ENCODE data around the gene RHOC. TPM values are rescaled to one million over a fixed set of nuclear protein-coding genes. Genes with fewer than 3 reads are reported as not detected.
A peak's percentile ranks its signal among the peaks of the same experiment; 100 is the strongest.

The RHOC gene
- total RNA-seq, 2 donors from 2014 or later: 190 to 330 TPM

GRCh38 chr1:112677501-112677900 is 29.4 kb downstream of the RHOC start:
- H3K9me3 ChIP-seq: no peaks in the 10 kb centered on the region
- TF ChIP-seq CTCF (IDR thresholded peaks at IDR 0.05): no peak
- H3K4me3 ChIP-seq: no peak overlapping the region
- H3K27ac ChIP-seq: no peak overlapping the region
- peaks cover 0 to 22% of the 10 kb centered on the region in 2 donors for H3K4me1 ChIP-seq
- no peaks in the 10 kb centered on the region for H3K27me3 ChIP-seq
- no peaks in the 10 kb centered on the region for H3K36me3 ChIP-seq
- no peak for DNase-seq (ENCODE audit: low spot score)

DNA sequence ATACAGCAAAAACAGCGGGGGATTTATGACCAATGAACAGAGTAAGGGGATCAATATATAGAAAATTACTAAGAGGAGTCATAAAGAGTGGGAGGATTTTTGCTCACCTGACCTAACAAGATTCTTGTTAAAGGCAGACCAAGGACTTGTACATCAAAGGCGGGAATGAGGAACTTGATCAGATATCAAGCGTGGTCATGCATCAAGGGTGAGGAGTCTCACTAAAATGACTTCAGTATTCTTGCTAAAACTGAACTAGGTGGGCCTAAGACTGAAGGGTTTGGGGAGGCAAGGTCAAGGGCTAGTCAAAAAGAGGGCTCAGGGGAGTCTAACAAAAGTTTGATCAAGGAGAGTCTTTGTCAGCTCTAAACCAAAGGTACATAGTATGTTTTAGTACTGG is 30.4 kb downstream of the RHOC start:
- no peak overlapping the region for H3K27ac ChIP-seq
- no peak for DNase-seq (ENCODE audit: low spot score)
- no peaks in the 10 kb centered on the region for H3K9me3 ChIP-seq
- H3K27me3 ChIP-seq: no peaks in the 10 kb centered on the region
- peaks cover 0 to 22% of the 10 kb centered on the region in 2 donors for H3K4me1 ChIP-seq
- TF ChIP-seq CTCF (IDR thresholded peaks at IDR 0.05): no peak
- H3K4me3 ChIP-seq: no peak overlapping the region
- no peaks in the 10 kb centered on the region for H3K36me3 ChIP-seq

GRCh38 chr1:112675728-112676381 is 31.1 kb downstream of the RHOC start:
- peak overlapping the region; percentile 61 to 81 for H3K4me3 ChIP-seq
- H3K27ac ChIP-seq: peak overlapping the region; percentile 79 to 87
- no peaks in the 10 kb centered on the region for H3K27me3 ChIP-seq
- no peaks in the 10 kb centered on the region for H3K36me3 ChIP-seq
- no peak for DNase-seq (ENCODE audit: low spot score)
- no peak for TF ChIP-seq CTCF (IDR thresholded peaks at IDR 0.05)
- H3K4me1 ChIP-seq: peaks cover 0 to 22% of the 10 kb centered on the region in 2 donors
- no peaks in the 10 kb centered on the region for H3K9me3 ChIP-seq

GRCh38 chr1:112674986-112675727 is 31.8 kb downstream of the RHOC start:
- no peak for DNase-seq (ENCODE audit: low spot score)
- H3K4me1 ChIP-seq: peaks cover 0 to 22% of the 10 kb centered on the region in 2 donors

DNA sequence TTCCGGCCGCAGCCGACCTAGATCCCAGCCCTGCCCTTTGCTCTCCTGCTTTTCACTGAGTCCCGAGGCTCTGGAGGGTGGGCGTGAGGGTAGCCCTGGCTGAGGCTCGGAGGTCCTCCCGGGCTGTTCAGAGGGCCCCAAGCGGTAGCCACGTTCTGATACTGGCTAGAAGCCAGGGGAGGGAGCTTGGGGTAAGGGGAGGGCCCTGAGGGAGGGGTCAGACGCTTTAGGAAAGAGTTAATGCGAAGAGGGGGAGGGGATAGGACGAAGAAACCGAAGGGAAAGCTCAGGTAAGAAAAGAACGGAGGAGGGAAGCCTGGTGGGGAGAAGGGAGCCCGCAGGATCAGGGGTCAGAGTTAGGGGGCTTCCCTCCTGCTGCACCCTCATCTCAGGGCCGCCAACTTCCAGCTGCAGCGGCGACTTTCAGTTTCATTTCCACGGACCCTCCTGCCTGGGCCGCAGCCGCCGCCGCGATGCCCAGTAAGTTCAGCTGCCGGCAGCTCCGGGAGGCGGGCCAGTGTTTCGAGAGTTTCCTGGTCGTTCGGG is 32.4 kb downstream of the RHOC start, which contains the start of gene MOV10:
Gene MOV10 (plus strand): TSS at position 220 of the 546 bp plus-strand sequence. CDS start 254 bp downstream, at position 474.
- peaks cover 6% of the 10 kb centered on the region for H3K36me3 ChIP-seq
- H3K27ac ChIP-seq: peak within 1 kb of the TSS; percentile 79 to 87
- H3K4me1 ChIP-seq: peaks cover 0 to 22% of the 10 kb centered on the region in 2 donors
- TF ChIP-seq CTCF (IDR thresholded peaks at IDR 0.05): no peak
- H3K27me3 ChIP-seq: no peaks in the 10 kb centered on the region
- peak within 1 kb of the TSS; percentile 61 to 81 for H3K4me3 ChIP-seq
- DNase-seq (ENCODE audit: low spot score): peak; percentile 73
- H3K9me3 ChIP-seq: no peaks in the 10 kb centered on the region

More at GRCh38 chr1:112674986-112675727, 31.8 kb downstream of the RHOC start:
- Histone ChIP-seq H3K9me3 (no peaks in the 10 kb centered on the region), H3K27me3 (no peaks in the 10 kb centered on the region), H3K36me3 (no peaks in the 10 kb centered on the region), H3K27ac (peak overlapping the region; percentile 79 to 87), H3K4me3 (peak overlapping the region; percentile 61 to 81)
- TF ChIP-seq CTCF (IDR thresholded peaks at IDR 0.05): peak in 1 of 2 donors; percentile 54

Measured in right atrium auricular region (tissue), 2 donors.